A673 (cell line): ENCODE results near the gene B4GALNT1. TPM values are rescaled to one million over a fixed set of nuclear protein-coding genes. Genes with fewer than 3 reads are reported as not detected.

ENCODE experiments used
- BruUV-seq: library from RNA; stranded (reverse); fragments of 400-500 nt; replicated peaks from 2 replicates; lab custom pipeline; 2021; lab: Mats Ljungman, UMichigan
- CTCF ChIA-PET: fragments of 300-600 bp; sonication (Branson Sonifier 250); formaldehyde crosslinking; loops from one replicate; lab custom pipeline; 2022; ENCODE audit warnings: antibody characterized with exemption; lab: Charles Lee
- POLR2A ChIA-PET: fragments of 300-600 bp; sonication (Branson Sonifier 250); formaldehyde crosslinking; loops from one replicate; lab custom pipeline; 2022; ENCODE audit warnings: antibody characterized with exemption; ENCODE audit not compliant: low non-redundant PET; lab: Charles Lee
- DNase-seq: peaks from one replicate; pipeline ENCODE4 v3.0.0-alpha.2; 2015; ENCODE audit warnings: low spot score
- H3K27ac ChIP-seq: fragments of 200-600 bp; sonication (generic); 2 replicates; pipeline ENCODE4 v1.5.1; 2016; ENCODE audit warnings: mixed run types, low read depth, mild to moderate bottlenecking, mixed read lengths, antibody characterized with exemption, low read length; ENCODE audit not compliant: poor library complexity, severe bottlenecking
- H3K27me3 ChIP-seq: fragments of 200-600 bp; sonication (generic); replicated peaks from 2 replicates; pipeline ENCODE4 v1.6.1; 2017; ENCODE audit warnings: mixed run types, low read depth, mild to moderate bottlenecking, mixed read lengths, antibody characterized with exemption, low read length; ENCODE audit not compliant: insufficient read depth, poor library complexity
- H3K36me3 ChIP-seq: fragments of 200-600 bp; sonication (generic); 2 replicates; pipeline ENCODE4 v1.6.1; 2016; ENCODE audit warnings: mixed run types, mild to moderate bottlenecking, mixed read lengths, antibody characterized with exemption, low read length; ENCODE audit not compliant: insufficient read depth, poor library complexity, severe bottlenecking
- H3K4me1 ChIP-seq: fragments of 200-600 bp; sonication (generic); 2 replicates; pipeline ENCODE4 v1.6.1; 2017; ENCODE audit warnings: mixed run types, mild to moderate bottlenecking, mixed read lengths, antibody characterized with exemption, low read length; ENCODE audit not compliant: insufficient read depth, poor library complexity, severe bottlenecking
- H3K4me3 ChIP-seq: fragments of 200-600 bp; sonication (generic); 2 replicates; pipeline ENCODE4 v1.5.1; 2016; ENCODE audit warnings: low read depth, mixed run types, mild to moderate bottlenecking, mixed read lengths, low read length; ENCODE audit not compliant: poor library complexity, severe bottlenecking
- H3K9me3 ChIP-seq: fragments of 200-600 bp; sonication (generic); 2 replicates; pipeline ENCODE4 v1.6.1; 2016; ENCODE audit warnings: mixed run types, low read depth, mild to moderate bottlenecking, mixed read lengths, antibody characterized with exemption, low read length; ENCODE audit not compliant: poor library complexity, severe bottlenecking
- CTCF ChIP-seq: fragments of 300-800, 200-600 bp; sonication (generic); conservative IDR thresholded peaks from 2 replicates; pipeline ENCODE4 v1.5.1; 2017; ENCODE audit warnings: low read depth, mild to moderate bottlenecking, antibody characterized with exemption, low read length, moderate library complexity, mixed read lengths
- EZH2 ChIP-seq: fragments of 200-600 bp; sonication (generic); IDR thresholded peaks from 2 replicates; pipeline ENCODE4 v1.6.1; 2017; ENCODE audit warnings: borderline replicate concordance, low read depth, mild to moderate bottlenecking, mixed read lengths, antibody characterized with exemption, low read length; ENCODE audit not compliant: poor library complexity, severe bottlenecking
- intact Hi-C: fragments of 100-400 bp; cut with micrococcal nuclease; formaldehyde crosslinking; loops from one replicate; pipeline ENCODE4 v1.10.0; 2022; ENCODE audit not compliant: unreplicated experiment
- total RNA-seq: library from RNA; stranded (reverse); gene quantifications from 2 replicates; pipeline ENCODE4 v1.2.3, GENCODE V29; 2021

B4GALNT1 gene
- total RNA-seq, 1 experiment from 2014 or later = 34.5 TPM

- Histone ChIP-seq H3K4me3 (no peak overlapping the region), H3K27ac (no peak overlapping the region)
- intact Hi-C loops = no loop called here
Observed at GRCh38 chr12:57624441-57625220, 8.4 kb downstream of the B4GALNT1 start.

GRCh38 chr12:57623811-57624390 lies 9.1 kb downstream of the B4GALNT1 start:
- H3K27me3 ChIP-seq = peaks cover 13% of the 10 kb centered on the region

More at GRCh38 chr12:57624441-57625220, 8.4 kb downstream of the B4GALNT1 start:
- H3K27me3 ChIP-seq = peaks cover 13% of the 10 kb centered on the region
- H3K36me3 ChIP-seq = peaks cover 17% of the 10 kb centered on the region
- DNase-seq = no peak
- no peaks in the 10 kb centered on the region for H3K9me3 ChIP-seq
- H3K4me1 ChIP-seq = peaks cover 7% of the 10 kb centered on the region
- ChIA-PET POLR2A (no interaction called here), CTCF (no interaction called here)
- BruUV-seq = no TSS peak
- TF ChIP-seq CTCF = no peak
- no peak for TF ChIP-seq EZH2

GRCh38 chr12:57623385-57623784 lies 9.6 kb downstream of the B4GALNT1 start:
- POLR2A ChIA-PET = no interaction called here
- H3K9me3 ChIP-seq = no peaks in the 10 kb centered on the region
- no peak overlapping the region for H3K4me3 ChIP-seq
- H3K27me3 ChIP-seq = peaks cover 13% of the 10 kb centered on the region
- TF ChIP-seq CTCF (no peak), EZH2 (no peak)
- no peak overlapping the region for H3K27ac ChIP-seq
- peaks cover 9% of the 10 kb centered on the region for H3K36me3 ChIP-seq
- H3K4me1 ChIP-seq = peaks cover 7% of the 10 kb centered on the region
- CTCF ChIA-PET = interaction anchor here (1.1 kb wide), 1 partner anchor 40 kb away, joined by 5 read pairs; no protein-coding TSS in a partner anchor
- no TSS peak for BruUV-seq
- intact Hi-C loops = loop anchor here (2.0 kb wide), 1 partner anchor 163 kb away; no protein-coding TSS in a partner anchor
- DNase-seq = no peak

More at GRCh38 chr12:57623811-57624390, 9.1 kb downstream of the B4GALNT1 start:
- TSS peak; percentile 32 for BruUV-seq
- no peak for TF ChIP-seq CTCF
- TF ChIP-seq EZH2 = no peak
- no peak for DNase-seq
- Histone ChIP-seq H3K9me3 (no peaks in the 10 kb centered on the region), H3K4me1 (peaks cover 7% of the 10 kb centered on the region), H3K36me3 (peaks cover 14% of the 10 kb centered on the region), H3K27ac (no peak overlapping the region), H3K4me3 (no peak overlapping the region)
- ChIA-PET CTCF (no interaction called here), POLR2A (no interaction called here)
- intact Hi-C loops = loop anchor here (2.0 kb wide), 1 partner anchor 163 kb away; no protein-coding TSS in a partner anchor
